ENCODE results near the gene NPC1L1. TPM values are rescaled to one million over a fixed set of nuclear protein-coding genes. Genes with fewer than 3 reads are reported as not detected.
"Not testable (repeated sequence)": the region's sequence is repeated elsewhere in the genome, so short reads cannot be mapped to it uniquely, and the experiment has no call there.

The NPC1L1 gene
- total RNA-seq, 1 experiment from 2014 or later, result 6.5 TPM

- Histone ChIP-seq H3K9me3 (peaks cover 5% of the 10 kb centered on the region; the same call in 1 of the 2 replicates), H3K27me3 (replicated peaks; ENCODE audit: control insufficient read depth, insufficient read depth, low read length) (no peaks in the 10 kb centered on the region), H3K4me3 (ENCODE audit: low read depth, low read length) (no peak overlapping the region), H3K4me1 (no peaks in the 10 kb centered on the region), H3K36me3 (ENCODE audit: control insufficient read depth, insufficient read depth, low read length) (peaks cover 4% of the 10 kb centered on the region; the same call in 1 of the 2 replicates)
- peaks cover 5% of the 10 kb centered on the region for H3K36me3 Mint-ChIP-seq (ENCODE audit: insufficient read depth, unreplicated experiment)
- no peaks in the 10 kb centered on the region for H3K27me3 Mint-ChIP-seq (ENCODE audit: insufficient read depth, unreplicated experiment)
- no peak overlapping the region for H3K27ac Mint-ChIP-seq (ENCODE audit: unreplicated experiment)
- ChIA-PET POLR2A (no interaction called here), CTCF (no interaction called here)
- H3K9me3 Mint-ChIP-seq (ENCODE audit: unreplicated experiment), result peaks cover 13% of the 10 kb centered on the region
- BruUV-seq (replicated peaks), result no TSS peak
- H3K4me3 Mint-ChIP-seq (ENCODE audit: unreplicated experiment), result no peak overlapping the region
- no peak for DNase-seq
- TF ChIP-seq CTCF (IDR thresholded peaks at IDR 0.05; ENCODE audit: insufficient read depth in 1 of 2, low read depth in 1 of 2, low read length in 1 of 2, severe bottlenecking in 1 of 2, unreplicated experiment in 1 of 2), result no peak
- no peaks in the 10 kb centered on the region for H3K4me1 Mint-ChIP-seq (ENCODE audit: low read depth, unreplicated experiment)
- intact Hi-C loops (cut with micrococcal nuclease; ENCODE audit: unreplicated experiment), result no loop called here
These were observed 29.2 kb downstream of the NPC1L1 start for GRCh38 chr7:44511863-44512468.

GRCh38 chr7:44511236-44511635 is 29.9 kb downstream of the NPC1L1 start:
- no TSS peak for BruUV-seq (replicated peaks)
- Histone ChIP-seq H3K9me3 (peaks cover 5% of the 10 kb centered on the region; the same call in 1 of the 2 replicates), H3K36me3 (ENCODE audit: control insufficient read depth, insufficient read depth, low read length) (peaks cover 2% of the 10 kb centered on the region; the same call in 1 of the 2 replicates), H3K4me3 (ENCODE audit: low read depth, low read length) (no peak overlapping the region), H3K4me1 (no peaks in the 10 kb centered on the region), H3K27me3 (replicated peaks; ENCODE audit: control insufficient read depth, insufficient read depth, low read length) (no peaks in the 10 kb centered on the region)
- H3K27ac Mint-ChIP-seq (ENCODE audit: unreplicated experiment), result no peak overlapping the region
- H3K4me1 Mint-ChIP-seq (ENCODE audit: low read depth, unreplicated experiment), result no peaks in the 10 kb centered on the region
- H3K9me3 Mint-ChIP-seq (ENCODE audit: unreplicated experiment), result peaks cover 20% of the 10 kb centered on the region
- H3K27me3 Mint-ChIP-seq (ENCODE audit: insufficient read depth, unreplicated experiment), result peaks cover 2% of the 10 kb centered on the region
- CTCF ChIA-PET, result no interaction called here
- no peak overlapping the region for H3K4me3 Mint-ChIP-seq (ENCODE audit: unreplicated experiment)
- DNase-seq, result no peak
- TF ChIP-seq CTCF (IDR thresholded peaks at IDR 0.05; ENCODE audit: insufficient read depth in 1 of 2, low read depth in 1 of 2, low read length in 1 of 2, severe bottlenecking in 1 of 2, unreplicated experiment in 1 of 2), result no peak
- POLR2A ChIA-PET, result no interaction called here
- intact Hi-C loops (cut with micrococcal nuclease; ENCODE audit: unreplicated experiment), result no loop called here
- H3K36me3 Mint-ChIP-seq (ENCODE audit: insufficient read depth, unreplicated experiment), result peaks cover 5% of the 10 kb centered on the region

- no peaks in the 10 kb centered on the region for H3K27me3 ChIP-seq (replicated peaks; ENCODE audit: control insufficient read depth, insufficient read depth, low read length)
- no peak for DNase-seq
- no peak for TF ChIP-seq CTCF (IDR thresholded peaks at IDR 0.05; ENCODE audit: insufficient read depth in 1 of 2, low read depth in 1 of 2, low read length in 1 of 2, severe bottlenecking in 1 of 2, unreplicated experiment in 1 of 2)
- ChIA-PET POLR2A (no interaction called here), CTCF (no interaction called here)
- BruUV-seq (replicated peaks), result no TSS peak
- H3K36me3 Mint-ChIP-seq (ENCODE audit: insufficient read depth, unreplicated experiment), result peaks cover 5% of the 10 kb centered on the region
- H3K4me1 ChIP-seq, result no peaks in the 10 kb centered on the region
- H3K9me3 Mint-ChIP-seq (ENCODE audit: unreplicated experiment), result peaks cover 29% of the 10 kb centered on the region
- H3K27me3 Mint-ChIP-seq (ENCODE audit: insufficient read depth, unreplicated experiment), result peaks cover 2% of the 10 kb centered on the region
- no peak overlapping the region for H3K27ac Mint-ChIP-seq (ENCODE audit: unreplicated experiment)
- H3K36me3 ChIP-seq (ENCODE audit: control insufficient read depth, insufficient read depth, low read length), result peaks cover 2% of the 10 kb centered on the region; the same call in 1 of the 2 replicates
- intact Hi-C loops (cut with micrococcal nuclease; ENCODE audit: unreplicated experiment), result no loop called here
- no peak overlapping the region for H3K4me3 ChIP-seq (ENCODE audit: low read depth, low read length)
- no peaks in the 10 kb centered on the region for H3K4me1 Mint-ChIP-seq (ENCODE audit: low read depth, unreplicated experiment)
- peaks cover 8% of the 10 kb centered on the region; the same call in 1 of the 2 replicates for H3K9me3 ChIP-seq
- no peak overlapping the region for H3K4me3 Mint-ChIP-seq (ENCODE audit: unreplicated experiment)
These were observed 32.7 kb downstream of the NPC1L1 start for GRCh38 chr7:44508328-44509030.

GRCh38 chr7:44506592-44507288 is 34.4 kb downstream of the NPC1L1 start:
- H3K36me3 Mint-ChIP-seq (ENCODE audit: insufficient read depth, unreplicated experiment); H3K4me3 ChIP-seq (ENCODE audit: low read depth, low read length); H3K9me3 ChIP-seq; BruUV-seq (replicated peaks); H3K4me3 Mint-ChIP-seq (ENCODE audit: unreplicated experiment); H3K27me3 ChIP-seq (replicated peaks; ENCODE audit: control insufficient read depth, insufficient read depth, low read length); H3K4me1 Mint-ChIP-seq (ENCODE audit: low read depth, unreplicated experiment); intact Hi-C loops (cut with micrococcal nuclease; ENCODE audit: unreplicated experiment); H3K27ac Mint-ChIP-seq (ENCODE audit: unreplicated experiment); H3K4me1 ChIP-seq; CTCF ChIA-PET; POLR2A ChIA-PET; DNase-seq; H3K36me3 ChIP-seq (ENCODE audit: control insufficient read depth, insufficient read depth, low read length); H3K27me3 Mint-ChIP-seq (ENCODE audit: insufficient read depth, unreplicated experiment): not testable (repeated sequence)
- peaks cover 29% of the 10 kb centered on the region for H3K9me3 Mint-ChIP-seq (ENCODE audit: unreplicated experiment)

All from Caco-2 (cell line).